GDM1 (cell line): Measurements from ENCODE around the gene LRRC53.

Experiments used
- DNase-seq: peaks from one replicate; lab custom pipeline; 2025; lab: John Stamatoyannopoulos, UW

Gene LRRC53

GRCh38 chr1:74430342-74430934, 82.0 kb downstream of the LRRC53 start:
- no peak for DNase-seq

- DNase-seq = no peak
These were observed 82.8 kb downstream of the LRRC53 start for GRCh38 chr1:74429580-74429979.

GRCh38 chr1:74427681-74428080, 84.7 kb downstream of the LRRC53 start:
- DNase-seq = no peak

GRCh38 chr1:74426208-74426937, 86.0 kb downstream of the LRRC53 start:
- no peak for DNase-seq

- DNase-seq = no peak
These were observed 86.7 kb downstream of the LRRC53 start for GRCh38 chr1:74425676-74426075.

- DNase-seq = no peak
These were observed 88.9 kb downstream of the LRRC53 start for GRCh38 chr1:74423471-74423870.

- no peak for DNase-seq
These were observed 89.8 kb downstream of the LRRC53 start for GRCh38 chr1:74422421-74423292.

GRCh38 chr1:74420467-74420866, 91.9 kb downstream of the LRRC53 start:
- no peak for DNase-seq
